HepG2 (cell line): Measurements from ENCODE around the gene BSG. TPM values are rescaled to one million over a fixed set of nuclear protein-coding genes. Genes with fewer than 3 reads are reported as not detected.

Source experiments
- AHR ChIP-seq: IDR thresholded peaks from 2 replicates; pipeline ENCODE4 v1.6.1; 2018; ENCODE audit warnings: missing genetic modification reagents, missing compliant biosample characterization
- ARID2 ChIP-seq: sonication (generic); formaldehyde crosslinking; IDR thresholded peaks from 2 replicates; pipeline ENCODE4 v1.8.1; 2022; ENCODE audit warnings: mild to moderate bottlenecking, missing genetic modification reagents, borderline replicate concordance
- CHD2 ChIP-seq: IDR thresholded peaks from 2 replicates; pipeline ENCODE4 v1.6.1; 2011; ENCODE audit warnings: low read depth, low read length, improper control_type of control experiment
- GLI4 ChIP-seq: sonication (generic); formaldehyde crosslinking; IDR thresholded peaks from 2 replicates; pipeline ENCODE4 v1.5.1; 2020; ENCODE audit warnings: missing genetic modification reagents, mild to moderate bottlenecking, moderate library complexity, borderline replicate concordance
- KDM3A ChIP-seq: IDR thresholded peaks from 2 replicates; pipeline ENCODE4 v1.6.1; 2018; ENCODE audit warnings: low read depth, missing compliant biosample characterization
- KLF12 ChIP-seq: sonication (generic); formaldehyde crosslinking; IDR thresholded peaks from 2 replicates; pipeline ENCODE4 v1.4.0; 2020; ENCODE audit warnings: missing genetic modification reagents, borderline replicate concordance
- SP140L ChIP-seq: sonication (generic); formaldehyde crosslinking; IDR thresholded peaks from 2 replicates; pipeline ENCODE4 v1.4.0; 2020; ENCODE audit warnings: missing genetic modification reagents, borderline replicate concordance
- ZC3H4 ChIP-seq: sonication (generic); formaldehyde crosslinking; IDR thresholded peaks from 2 replicates; pipeline ENCODE4 v1.4.0; 2020; ENCODE audit warnings: missing genetic modification reagents, borderline replicate concordance
- ZFP36L1 ChIP-seq: sonication (generic); formaldehyde crosslinking; IDR thresholded peaks from 2 replicates; pipeline ENCODE4 v1.8.0; 2022; ENCODE audit warnings: mild to moderate bottlenecking, missing genetic modification reagents, moderate library complexity
- ZMYM2 ChIP-seq: sonication (generic); formaldehyde crosslinking; IDR thresholded peaks from 2 replicates; pipeline ENCODE4 v1.8.0; 2022; ENCODE audit warnings: mild to moderate bottlenecking, missing genetic modification reagents
- ZNF350 ChIP-seq: sonication (generic); formaldehyde crosslinking; IDR thresholded peaks from 2 replicates; pipeline ENCODE4 v1.4.0; 2020; ENCODE audit warnings: mild to moderate bottlenecking, low read depth, missing genetic modification reagents, borderline replicate concordance
- ZNF382 ChIP-seq: sonication (generic); formaldehyde crosslinking; IDR thresholded peaks from 2 replicates; pipeline ENCODE4 v1.5.0; 2020; ENCODE audit warnings: missing genetic modification reagents, mild to moderate bottlenecking, borderline replicate concordance
- ZNF562 ChIP-seq: sonication (generic); formaldehyde crosslinking; IDR thresholded peaks from 2 replicates; pipeline ENCODE4 v1.8.0; 2022; ENCODE audit warnings: missing genetic modification reagents, borderline replicate concordance
- ZNF737 ChIP-seq: sonication (generic); formaldehyde crosslinking; IDR thresholded peaks from 2 replicates; pipeline ENCODE4 v1.5.0; 2020; ENCODE audit warnings: missing genetic modification reagents, mild to moderate bottlenecking, borderline replicate concordance
- ZNF746 ChIP-seq: sonication (generic); formaldehyde crosslinking; IDR thresholded peaks from 2 replicates; pipeline ENCODE4 v1.8.0; 2022; ENCODE audit warnings: mild to moderate bottlenecking, missing genetic modification reagents
- ZNF761 ChIP-seq: sonication (generic); formaldehyde crosslinking; conservative IDR thresholded peaks from 2 replicates; pipeline ENCODE4 v1.4.0; 2020; ENCODE audit warnings: mild to moderate bottlenecking, missing genetic modification reagents
- polyA plus RNA-seq, 8 experiments: library from polyadenylated mRNA; depleted of rRNA in 3 of 8; stranded (reverse) in 7 of 8; unstranded in 1 of 8; fragments of >200 nt; fragmentation: Illumina TruSeq in 4 of 8; extraction: Trizol in 4 of 8; gene quantifications; 2 replicates each; pipeline versions ENCODE4 v1.2.1 to v1.2.3, GENCODE V29; 2011 to 2016; ENCODE audit warnings: low read depth in 4 of 8, missing spikeins in 1 of 8, mixed read lengths in 1 of 8; ENCODE audit not compliant: insufficient read depth in 1 of 8
- total RNA-seq, 5 experiments: library from RNA; depleted of rRNA; stranded (reverse); fragments of >200 nt; fragmentation: Illumina TruSeq; extraction: Trizol; gene quantifications; 2 replicates each; pipeline ENCODE4 v1.2.3, GENCODE V29; 2016; ENCODE audit warnings: low read depth in 1 of 5
- TF ChIP-seq, protein P1 (sequence below): sonication (generic); formaldehyde crosslinking; conservative IDR thresholded peaks from 2 replicates; pipeline ENCODE4 v1.5.0; 2020; ENCODE audit warnings: missing genetic modification reagents
- TF ChIP-seq, protein P2 (sequence below): IDR thresholded peaks from 2 replicates; pipeline ENCODE4 v1.6.1; 2016
- TF ChIP-seq, protein P3 (sequence below): sonication (generic); formaldehyde crosslinking; conservative IDR thresholded peaks from 2 replicates; pipeline ENCODE4 v1.8.0; 2022; ENCODE audit warnings: missing genetic modification reagents
- TF ChIP-seq, protein P4 (sequence below): sonication (generic); formaldehyde crosslinking; IDR thresholded peaks from 2 replicates; pipeline ENCODE4 v1.4.0; 2020; ENCODE audit warnings: missing genetic modification reagents, borderline replicate concordance
- TF ChIP-seq, protein P5 (sequence below): sonication (generic); formaldehyde crosslinking; IDR thresholded peaks from 2 replicates; pipeline ENCODE4 v1.4.0; 2020; ENCODE audit warnings: missing genetic modification reagents

Gene BSG
- total and polyA plus RNA-seq, 2 of the 13 experiments (the other 11 are each of a cell fraction or from before 2014, with no cell fraction given) = 309 to 754 TPM

DNA sequence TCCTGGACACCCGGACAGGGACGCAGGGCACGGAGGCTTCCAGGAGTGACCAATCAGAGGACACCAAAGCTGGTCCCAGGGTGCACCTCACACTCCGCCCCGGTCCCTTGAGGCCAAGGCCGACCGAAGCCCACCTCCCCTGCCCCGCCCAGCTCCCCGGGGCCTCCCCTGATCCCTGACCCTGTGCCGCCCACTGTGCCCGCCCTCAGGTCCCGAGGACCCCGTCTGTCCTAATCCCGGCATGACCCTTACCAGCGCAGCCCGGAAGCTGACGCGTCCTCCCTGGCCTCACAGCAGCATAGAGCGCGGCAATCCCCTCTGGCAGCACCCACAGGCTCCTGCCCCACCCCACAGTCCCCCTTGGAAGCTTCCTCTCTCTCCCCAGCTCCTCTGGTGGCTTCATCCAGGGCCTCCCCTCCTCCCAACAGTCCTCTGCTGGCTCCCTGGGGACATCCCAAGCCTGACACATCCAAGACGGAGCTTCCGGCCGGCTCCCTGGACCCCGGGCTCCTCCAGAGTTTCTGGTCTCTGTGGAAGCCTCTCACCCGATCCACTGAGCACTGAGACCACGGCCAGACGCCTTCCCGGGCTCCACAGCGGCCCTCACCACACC is 48.2 kb upstream of the BSG start (continued):
- TF ChIP-seq ZFP36L1 = no peak
- no peak for TF ChIP-seq CHD2
- TF ChIP-seq ZNF562 (CRISPR knock-in tag) = no peak
- TF ChIP-seq, protein P1, sequence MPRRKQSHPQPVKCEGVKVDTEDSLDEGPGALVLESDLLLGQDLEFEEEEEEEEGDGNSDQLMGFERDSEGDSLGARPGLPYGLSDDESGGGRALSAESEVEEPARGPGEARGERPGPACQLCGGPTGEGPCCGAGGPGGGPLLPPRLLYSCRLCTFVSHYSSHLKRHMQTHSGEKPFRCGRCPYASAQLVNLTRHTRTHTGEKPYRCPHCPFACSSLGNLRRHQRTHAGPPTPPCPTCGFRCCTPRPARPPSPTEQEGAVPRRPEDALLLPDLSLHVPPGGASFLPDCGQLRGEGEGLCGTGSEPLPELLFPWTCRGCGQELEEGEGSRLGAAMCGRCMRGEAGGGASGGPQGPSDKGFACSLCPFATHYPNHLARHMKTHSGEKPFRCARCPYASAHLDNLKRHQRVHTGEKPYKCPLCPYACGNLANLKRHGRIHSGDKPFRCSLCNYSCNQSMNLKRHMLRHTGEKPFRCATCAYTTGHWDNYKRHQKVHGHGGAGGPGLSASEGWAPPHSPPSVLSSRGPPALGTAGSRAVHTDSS (CRISPR knock-in tag) = no peak
- TF ChIP-seq ZNF737 (CRISPR knock-in tag) = no peak
- peak; percentile 99 for TF ChIP-seq ZNF746 (CRISPR knock-in tag)
- TF ChIP-seq ZNF761 (CRISPR knock-in tag) = 0 out of 2 replicates have a peak, but pooled peaks have one; percentile 20
- TF ChIP-seq GLI4 (CRISPR knock-in tag) = no peak
- TF ChIP-seq ZC3H4 (CRISPR knock-in tag) = no peak
- no peak for TF ChIP-seq ZMYM2 (CRISPR knock-in tag)
- TF ChIP-seq ARID2 (CRISPR knock-in tag) = no peak
- TF ChIP-seq AHR (CRISPR knock-in tag) = no peak
- no peak for TF ChIP-seq ZNF382
- TF ChIP-seq KLF12 (CRISPR knock-in tag) = peak; percentile 77; the same call in 1 of the 2 replicates
- TF ChIP-seq, protein P2, sequence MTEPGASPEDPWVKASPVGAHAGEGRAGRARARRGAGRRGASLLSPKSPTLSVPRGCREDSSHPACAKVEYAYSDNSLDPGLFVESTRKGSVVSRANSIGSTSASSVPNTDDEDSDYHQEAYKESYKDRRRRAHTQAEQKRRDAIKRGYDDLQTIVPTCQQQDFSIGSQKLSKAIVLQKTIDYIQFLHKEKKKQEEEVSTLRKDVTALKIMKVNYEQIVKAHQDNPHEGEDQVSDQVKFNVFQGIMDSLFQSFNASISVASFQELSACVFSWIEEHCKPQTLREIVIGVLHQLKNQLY (CRISPR knock-in tag) = peak; percentile 72; the same call in 1 of the 2 replicates
- TF ChIP-seq, protein P3, sequence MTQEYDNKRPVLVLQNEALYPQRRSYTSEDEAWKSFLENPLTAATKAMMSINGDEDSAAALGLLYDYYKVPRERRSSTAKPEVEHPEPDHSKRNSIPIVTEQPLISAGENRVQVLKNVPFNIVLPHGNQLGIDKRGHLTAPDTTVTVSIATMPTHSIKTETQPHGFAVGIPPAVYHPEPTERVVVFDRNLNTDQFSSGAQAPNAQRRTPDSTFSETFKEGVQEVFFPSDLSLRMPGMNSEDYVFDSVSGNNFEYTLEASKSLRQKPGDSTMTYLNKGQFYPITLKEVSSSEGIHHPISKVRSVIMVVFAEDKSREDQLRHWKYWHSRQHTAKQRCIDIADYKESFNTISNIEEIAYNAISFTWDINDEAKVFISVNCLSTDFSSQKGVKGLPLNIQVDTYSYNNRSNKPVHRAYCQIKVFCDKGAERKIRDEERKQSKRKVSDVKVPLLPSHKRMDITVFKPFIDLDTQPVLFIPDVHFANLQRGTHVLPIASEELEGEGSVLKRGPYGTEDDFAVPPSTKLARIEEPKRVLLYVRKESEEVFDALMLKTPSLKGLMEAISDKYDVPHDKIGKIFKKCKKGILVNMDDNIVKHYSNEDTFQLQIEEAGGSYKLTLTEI (CRISPR knock-in tag) = no peak
- TF ChIP-seq KDM3A (CRISPR knock-in tag) = peak; percentile 55; the same call in 1 of the 2 replicates
- TF ChIP-seq ZNF350 (CRISPR knock-in tag) = peak; percentile 82
- TF ChIP-seq, protein P4, sequence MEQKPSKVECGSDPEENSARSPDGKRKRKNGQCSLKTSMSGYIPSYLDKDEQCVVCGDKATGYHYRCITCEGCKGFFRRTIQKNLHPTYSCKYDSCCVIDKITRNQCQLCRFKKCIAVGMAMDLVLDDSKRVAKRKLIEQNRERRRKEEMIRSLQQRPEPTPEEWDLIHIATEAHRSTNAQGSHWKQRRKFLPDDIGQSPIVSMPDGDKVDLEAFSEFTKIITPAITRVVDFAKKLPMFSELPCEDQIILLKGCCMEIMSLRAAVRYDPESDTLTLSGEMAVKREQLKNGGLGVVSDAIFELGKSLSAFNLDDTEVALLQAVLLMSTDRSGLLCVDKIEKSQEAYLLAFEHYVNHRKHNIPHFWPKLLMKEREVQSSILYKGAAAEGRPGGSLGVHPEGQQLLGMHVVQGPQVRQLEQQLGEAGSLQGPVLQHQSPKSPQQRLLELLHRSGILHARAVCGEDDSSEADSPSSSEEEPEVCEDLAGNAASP (CRISPR knock-in tag) = peak; percentile 99
- no peak for TF ChIP-seq SP140L (CRISPR knock-in tag)
- TF ChIP-seq, protein P5, sequence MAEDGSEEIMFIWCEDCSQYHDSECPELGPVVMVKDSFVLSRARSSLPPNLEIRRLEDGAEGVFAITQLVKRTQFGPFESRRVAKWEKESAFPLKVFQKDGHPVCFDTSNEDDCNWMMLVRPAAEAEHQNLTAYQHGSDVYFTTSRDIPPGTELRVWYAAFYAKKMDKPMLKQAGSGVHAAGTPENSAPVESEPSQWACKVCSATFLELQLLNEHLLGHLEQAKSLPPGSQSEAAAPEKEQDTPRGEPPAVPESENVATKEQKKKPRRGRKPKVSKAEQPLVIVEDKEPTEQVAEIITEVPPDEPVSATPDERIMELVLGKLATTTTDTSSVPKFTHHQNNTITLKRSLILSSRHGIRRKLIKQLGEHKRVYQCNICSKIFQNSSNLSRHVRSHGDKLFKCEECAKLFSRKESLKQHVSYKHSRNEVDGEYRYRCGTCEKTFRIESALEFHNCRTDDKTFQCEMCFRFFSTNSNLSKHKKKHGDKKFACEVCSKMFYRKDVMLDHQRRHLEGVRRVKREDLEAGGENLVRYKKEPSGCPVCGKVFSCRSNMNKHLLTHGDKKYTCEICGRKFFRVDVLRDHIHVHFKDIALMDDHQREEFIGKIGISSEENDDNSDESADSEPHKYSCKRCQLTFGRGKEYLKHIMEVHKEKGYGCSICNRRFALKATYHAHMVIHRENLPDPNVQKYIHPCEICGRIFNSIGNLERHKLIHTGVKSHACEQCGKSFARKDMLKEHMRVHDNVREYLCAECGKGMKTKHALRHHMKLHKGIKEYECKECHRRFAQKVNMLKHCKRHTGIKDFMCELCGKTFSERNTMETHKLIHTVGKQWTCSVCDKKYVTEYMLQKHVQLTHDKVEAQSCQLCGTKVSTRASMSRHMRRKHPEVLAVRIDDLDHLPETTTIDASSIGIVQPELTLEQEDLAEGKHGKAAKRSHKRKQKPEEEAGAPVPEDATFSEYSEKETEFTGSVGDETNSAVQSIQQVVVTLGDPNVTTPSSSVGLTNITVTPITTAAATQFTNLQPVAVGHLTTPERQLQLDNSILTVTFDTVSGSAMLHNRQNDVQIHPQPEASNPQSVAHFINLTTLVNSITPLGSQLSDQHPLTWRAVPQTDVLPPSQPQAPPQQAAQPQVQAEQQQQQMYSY (CRISPR knock-in tag) = 0 out of 2 replicates have a peak, but pooled peaks have one; percentile 28
